Neutrophil (primary cell): ENCODE data around the gene ETNPPL.

Experiments
- H3K27ac ChIP-seq: fragments of 200-600 bp; sonication (generic); 2 replicates; pipeline ENCODE4 v1.5.1; 2016; ENCODE audit warnings: mild to moderate bottlenecking, moderate library complexity
- H3K27me3 ChIP-seq: fragments of 200-600 bp; sonication (generic); 2 replicates; pipeline ENCODE4 v1.6.0; 2016; ENCODE audit warnings: mild to moderate bottlenecking
- H3K36me3 ChIP-seq: fragments of 200-600 bp; sonication (generic); 2 replicates; pipeline ENCODE4 v1.5.1; 2017
- H3K4me1 ChIP-seq, 2 experiments: fragments of 200-600 bp in 1 of 2; sonication (generic) in 1 of 2; 1 replicate in 1 of 2; 2 replicates in 1 of 2; pipeline versions ENCODE4 v1.5.1 to v1.6.1; 2013 to 2016; ENCODE audit warnings: low read depth in 1 of 2, low read length in 1 of 2, mild to moderate bottlenecking in 1 of 2, moderate library complexity in 1 of 2; ENCODE audit not compliant: control insufficient read depth in 1 of 2, insufficient read depth in 1 of 2
- H3K4me3 ChIP-seq, 2 experiments: fragments of 200-600 bp in 1 of 2; sonication (generic) in 1 of 2; 1 replicate in 1 of 2; 2 replicates in 1 of 2; pipeline ENCODE4 v1.5.1; 2013 to 2016; ENCODE audit warnings: low read depth in 1 of 2, low read length in 1 of 2, mild to moderate bottlenecking in 1 of 2, moderate library complexity in 1 of 2
- H3K9me3 ChIP-seq: fragments of 200-600 bp; sonication (generic); 2 replicates; pipeline ENCODE4 v1.5.1; 2016
- CTCF ChIP-seq: fragments of 200-600 bp; sonication (generic); IDR thresholded peaks from 2 replicates; pipeline ENCODE4 v1.5.1; 2016; ENCODE audit warnings: antibody characterized with exemption

The ETNPPL gene

DNA sequence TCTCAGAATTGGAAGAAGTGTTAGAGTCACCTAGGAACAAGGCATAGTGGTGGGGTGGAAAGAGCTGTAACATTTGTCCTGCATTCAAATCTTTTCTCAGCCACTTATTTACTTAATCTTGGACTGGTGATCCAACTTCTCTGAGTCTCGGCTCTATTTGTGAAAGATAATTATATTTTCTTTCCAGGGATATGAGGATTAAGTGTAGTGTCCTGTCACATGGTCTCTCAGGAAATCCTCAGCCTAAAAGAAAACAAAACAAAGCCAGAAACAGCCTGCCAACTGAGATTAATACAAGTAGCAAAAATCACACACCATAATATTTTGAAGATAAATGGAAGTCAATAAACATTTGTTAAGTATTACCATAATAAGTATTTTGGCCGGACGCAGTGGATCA lies 33.3 kb upstream of the ETNPPL start:
- H3K9me3 ChIP-seq: no peaks in the 10 kb centered on the region
- no peak for TF ChIP-seq CTCF
- H3K27ac ChIP-seq: no peak overlapping the region
- no peaks in the 10 kb centered on the region for H3K36me3 ChIP-seq
- H3K27me3 ChIP-seq: no peaks in the 10 kb centered on the region
- no peaks in the 10 kb centered on the region for H3K4me1 ChIP-seq
- H3K4me3 ChIP-seq: no peak overlapping the region

GRCh38 chr4:108795733-108796132 lies 32.9 kb upstream of the ETNPPL start:
- Histone ChIP-seq H3K36me3 (no peaks in the 10 kb centered on the region), H3K4me3 (no peak overlapping the region), H3K4me1 (no peaks in the 10 kb centered on the region), H3K27ac (no peak overlapping the region), H3K9me3 (no peaks in the 10 kb centered on the region), H3K27me3 (no peaks in the 10 kb centered on the region)
- no peak for TF ChIP-seq CTCF

DNA sequence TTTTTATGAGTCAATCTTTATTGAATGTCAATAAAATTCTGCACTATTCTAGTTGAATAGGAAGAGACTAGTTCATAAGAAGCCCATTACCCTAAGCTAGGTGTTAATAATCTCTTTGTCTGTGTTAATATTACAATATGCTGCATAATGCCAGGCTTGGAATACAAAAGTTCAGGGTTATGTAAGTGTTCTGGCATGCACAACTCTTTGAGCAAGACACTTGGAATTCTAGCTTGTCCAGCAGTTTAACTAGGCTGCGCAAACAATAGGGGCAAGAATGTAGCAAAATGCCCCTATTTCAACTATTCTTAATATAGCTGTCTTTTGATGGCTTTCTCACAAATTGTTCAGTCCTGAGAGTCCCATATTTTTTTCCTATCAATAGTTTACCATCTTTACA lies 31.3 kb upstream of the ETNPPL start:
- H3K4me1 ChIP-seq: no peaks in the 10 kb centered on the region
- no peak overlapping the region for H3K27ac ChIP-seq
- H3K4me3 ChIP-seq: no peak overlapping the region
- H3K9me3 ChIP-seq: no peaks in the 10 kb centered on the region
- no peaks in the 10 kb centered on the region for H3K27me3 ChIP-seq
- TF ChIP-seq CTCF: no peak
- H3K36me3 ChIP-seq: no peaks in the 10 kb centered on the region

GRCh38 chr4:108793415-108793814 lies 30.6 kb upstream of the ETNPPL start:
- Histone ChIP-seq H3K27ac (no peak overlapping the region), H3K9me3 (no peaks in the 10 kb centered on the region)
- TF ChIP-seq CTCF: no peak

DNA sequence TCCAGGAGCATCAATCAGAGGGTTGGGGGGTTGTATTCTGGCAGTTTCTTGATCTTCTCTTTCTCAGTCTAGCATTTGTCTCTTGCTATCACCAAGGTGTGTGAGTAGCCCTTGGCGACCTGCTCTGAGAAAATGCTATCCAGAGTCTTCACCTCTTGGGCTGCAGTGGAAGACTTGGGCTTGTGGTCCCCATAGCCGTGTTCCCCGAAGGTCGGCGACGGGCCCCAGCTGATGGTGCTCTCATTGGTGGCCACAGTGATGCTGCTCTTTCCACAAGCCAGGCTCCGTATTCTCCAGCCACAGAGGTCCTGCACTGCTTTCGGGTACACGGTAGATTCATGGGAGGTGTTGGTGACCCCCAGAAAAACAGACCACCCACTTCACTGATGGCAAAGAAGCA lies 25.9 kb upstream of the ETNPPL start:
- TF ChIP-seq CTCF: no peak
- H3K27me3 ChIP-seq: no peaks in the 10 kb centered on the region
- H3K36me3 ChIP-seq: no peaks in the 10 kb centered on the region
- no peak overlapping the region for H3K4me3 ChIP-seq
- H3K4me1 ChIP-seq: no peaks in the 10 kb centered on the region
- H3K9me3 ChIP-seq: no peaks in the 10 kb centered on the region
- H3K27ac ChIP-seq: no peak overlapping the region

More at GRCh38 chr4:108793415-108793814, 30.6 kb upstream of the ETNPPL start:
- no peaks in the 10 kb centered on the region for H3K27me3 ChIP-seq
- no peaks in the 10 kb centered on the region for H3K36me3 ChIP-seq
- no peak overlapping the region for H3K4me3 ChIP-seq
- H3K4me1 ChIP-seq: no peaks in the 10 kb centered on the region

DNA sequence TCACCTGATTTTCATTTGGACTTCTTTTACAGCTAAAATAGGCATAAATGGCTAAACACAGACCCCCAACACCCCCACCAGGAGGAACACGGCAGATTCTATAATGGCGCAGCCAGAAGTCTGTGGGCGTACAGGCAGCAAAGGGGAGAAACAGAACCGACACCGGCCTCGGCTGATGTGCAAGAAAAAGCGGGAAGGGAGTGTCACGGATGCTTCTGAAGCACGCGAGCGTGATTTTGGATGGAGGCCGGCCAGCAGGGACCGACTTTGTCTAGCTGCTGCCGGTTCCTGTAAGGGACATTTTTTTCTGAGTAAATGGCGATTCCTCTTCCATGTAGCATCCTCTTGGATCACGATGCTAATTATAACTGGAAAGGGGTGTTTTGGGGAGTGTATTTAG lies 24.9 kb upstream of the ETNPPL start:
- no peaks in the 10 kb centered on the region for H3K9me3 ChIP-seq
- no peak overlapping the region for H3K27ac ChIP-seq
- no peak for TF ChIP-seq CTCF
- no peaks in the 10 kb centered on the region for H3K4me1 ChIP-seq
- H3K4me3 ChIP-seq: no peak overlapping the region
- no peaks in the 10 kb centered on the region for H3K36me3 ChIP-seq
- H3K27me3 ChIP-seq: no peaks in the 10 kb centered on the region
